ENCODE measurements around the gene HSFX1.
"Not testable (repeated sequence)": the region's sequence is repeated elsewhere in the genome, so short reads cannot be mapped to it uniquely, and the experiment has no call there.

Gene HSFX1, protein sequence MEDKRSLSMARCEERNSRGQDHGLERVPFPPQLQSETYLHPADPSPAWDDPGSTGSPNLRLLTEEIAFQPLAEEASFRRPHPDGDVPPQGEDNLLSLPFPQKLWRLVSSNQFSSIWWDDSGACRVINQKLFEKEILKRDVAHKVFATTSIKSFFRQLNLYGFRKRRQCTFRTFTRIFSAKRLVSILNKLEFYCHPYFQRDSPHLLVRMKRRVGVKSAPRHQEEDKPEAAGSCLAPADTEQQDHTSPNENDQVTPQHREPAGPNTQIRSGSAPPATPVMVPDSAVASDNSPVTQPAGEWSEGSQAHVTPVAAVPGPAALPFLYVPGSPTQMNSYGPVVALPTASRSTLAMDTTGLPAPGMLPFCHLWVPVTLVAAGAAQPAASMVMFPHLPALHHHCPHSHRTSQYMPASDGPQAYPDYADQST
- total RNA-seq, result 0 to 0.11 (median 0) reads per million in 17 experiments

DNA sequence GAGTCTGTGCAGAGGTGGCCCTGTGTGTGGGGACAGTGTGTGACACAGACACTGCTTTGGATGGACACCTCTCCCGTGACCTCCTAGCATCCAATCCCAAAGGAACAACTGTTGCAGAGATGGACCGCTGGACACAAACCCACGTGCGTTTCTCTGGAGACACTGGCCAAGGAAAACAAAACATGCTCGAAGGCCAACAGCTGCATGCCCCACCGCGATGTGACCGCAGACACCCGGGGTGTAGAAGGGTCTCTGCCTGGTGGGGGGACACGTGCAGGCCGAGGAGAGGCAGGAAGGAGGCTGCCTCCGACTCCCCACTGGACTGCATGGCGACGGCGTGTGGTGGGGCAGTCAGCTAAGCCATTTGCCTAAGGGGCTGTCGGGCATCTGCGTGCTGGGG is at the start of gene HSFX1:
Gene HSFX1 (plus strand): TSS at position 301 of the 400 bp plus-strand sequence. CDS start 614 bp downstream, outside the sequence.
- not testable (repeated sequence) for DNase-seq

DNA sequence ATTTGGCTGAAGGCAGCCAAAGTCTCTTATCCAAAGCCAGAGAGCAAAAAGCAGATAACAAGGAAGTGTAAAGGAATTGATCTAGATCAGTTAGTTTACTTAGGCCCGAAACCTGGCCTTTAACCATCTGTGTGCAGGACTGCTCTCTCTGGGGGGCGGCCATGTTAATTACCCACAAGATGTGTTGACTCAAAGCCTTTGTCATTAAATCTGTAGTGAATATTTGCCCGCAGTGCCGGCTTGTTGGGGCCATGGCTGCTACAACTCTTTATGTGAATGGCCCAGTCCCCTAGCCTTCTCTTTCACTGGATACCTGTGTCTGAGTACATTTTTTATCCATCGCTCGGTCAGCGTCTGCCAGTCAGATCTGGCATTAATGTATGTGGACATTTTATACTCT is 46.6 kb upstream of the HSFX1 start:
- not testable (repeated sequence) for DNase-seq

DNA sequence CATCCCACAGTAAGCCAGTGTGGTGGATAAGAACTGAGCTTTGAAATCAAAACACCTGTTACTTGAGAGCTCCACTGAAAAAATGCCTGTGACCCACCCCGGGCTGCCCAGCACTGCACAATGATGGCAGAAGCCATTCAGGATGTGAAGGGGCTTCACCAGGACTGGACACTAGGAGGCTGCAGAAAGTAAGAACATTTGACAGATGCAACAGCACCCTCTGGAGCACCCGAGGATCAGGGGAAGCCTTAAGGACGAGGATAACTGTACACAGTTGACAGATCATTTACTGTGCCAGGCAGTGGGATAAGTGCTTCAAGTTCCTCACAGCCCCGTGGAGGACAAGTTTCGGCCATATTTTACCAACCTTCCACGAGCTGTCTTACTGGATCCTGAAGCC is 31.6 kb upstream of the HSFX1 start:
- not testable (repeated sequence) for DNase-seq

DNA sequence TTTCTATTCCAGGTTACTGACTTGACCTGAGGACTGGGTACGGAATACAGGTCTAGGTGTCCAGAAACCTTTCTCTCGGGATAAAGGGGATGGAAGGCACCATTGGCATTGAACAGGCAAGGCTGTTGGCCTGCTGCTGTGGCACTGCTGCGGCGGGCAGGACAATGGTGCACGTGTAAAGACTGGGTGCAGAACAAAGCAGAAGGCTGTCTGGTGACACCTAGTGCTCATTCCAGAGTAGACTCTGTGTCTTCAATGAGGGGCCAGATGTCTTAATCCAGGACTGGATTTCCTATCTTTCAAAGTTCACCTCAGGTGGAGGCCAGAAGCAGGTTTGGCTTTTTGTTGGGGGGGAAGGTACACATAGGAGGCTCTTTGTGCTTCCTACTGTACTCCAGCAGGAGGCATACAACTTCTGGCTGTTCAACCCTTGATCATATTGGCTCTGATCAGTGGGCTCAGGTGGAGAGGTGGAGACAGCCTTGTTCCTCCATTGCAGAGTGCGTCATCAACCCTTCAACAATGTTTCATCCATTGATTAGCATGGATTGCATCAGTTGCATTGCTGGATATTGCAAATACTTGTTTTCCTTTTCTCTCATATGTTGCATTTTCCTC is 27.4 kb upstream of the HSFX1 start:
- not testable (repeated sequence) for DNase-seq

DNA sequence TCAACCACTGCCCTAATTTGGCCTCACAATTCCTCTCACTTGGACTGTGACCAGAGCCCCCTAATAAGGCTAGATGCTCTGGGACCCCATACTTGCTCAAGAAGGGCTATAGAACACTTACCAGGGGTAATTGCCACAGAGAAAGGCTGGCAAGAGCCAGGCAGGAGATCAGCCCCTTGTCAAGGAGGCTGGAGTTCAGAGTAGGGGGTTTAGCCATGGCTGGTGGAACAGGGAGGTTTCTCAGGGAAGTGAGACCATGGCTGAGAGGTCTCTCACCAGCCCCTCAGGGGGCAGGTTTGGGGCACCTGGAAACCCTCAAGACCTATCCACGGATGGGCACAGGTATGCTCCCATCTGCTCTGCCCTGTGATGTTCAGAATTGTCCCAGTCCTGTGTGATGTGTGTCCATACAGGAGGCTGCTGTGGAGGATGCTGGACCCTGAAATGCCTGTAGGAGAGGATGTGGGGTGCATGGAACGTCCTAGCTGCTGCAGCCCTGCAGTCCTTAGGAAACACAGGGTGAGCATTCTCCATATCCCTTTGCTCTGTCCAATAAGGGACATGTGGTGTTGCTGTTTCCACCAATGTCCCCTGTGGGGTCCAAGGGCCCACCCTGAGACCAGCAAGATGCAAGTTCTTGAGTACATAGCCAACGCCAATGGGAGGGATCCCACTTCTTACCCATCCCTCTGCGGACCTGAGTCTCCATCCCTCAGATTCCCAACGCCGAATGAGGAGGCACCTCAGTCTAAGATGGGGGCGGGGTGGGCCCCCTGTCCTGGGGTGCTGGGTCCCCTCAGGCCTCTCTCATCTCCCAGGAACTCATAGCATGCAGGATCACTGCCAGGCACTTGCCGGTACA is 16.4 kb upstream of the HSFX1 start:
- no peak for DNase-seq

DNA sequence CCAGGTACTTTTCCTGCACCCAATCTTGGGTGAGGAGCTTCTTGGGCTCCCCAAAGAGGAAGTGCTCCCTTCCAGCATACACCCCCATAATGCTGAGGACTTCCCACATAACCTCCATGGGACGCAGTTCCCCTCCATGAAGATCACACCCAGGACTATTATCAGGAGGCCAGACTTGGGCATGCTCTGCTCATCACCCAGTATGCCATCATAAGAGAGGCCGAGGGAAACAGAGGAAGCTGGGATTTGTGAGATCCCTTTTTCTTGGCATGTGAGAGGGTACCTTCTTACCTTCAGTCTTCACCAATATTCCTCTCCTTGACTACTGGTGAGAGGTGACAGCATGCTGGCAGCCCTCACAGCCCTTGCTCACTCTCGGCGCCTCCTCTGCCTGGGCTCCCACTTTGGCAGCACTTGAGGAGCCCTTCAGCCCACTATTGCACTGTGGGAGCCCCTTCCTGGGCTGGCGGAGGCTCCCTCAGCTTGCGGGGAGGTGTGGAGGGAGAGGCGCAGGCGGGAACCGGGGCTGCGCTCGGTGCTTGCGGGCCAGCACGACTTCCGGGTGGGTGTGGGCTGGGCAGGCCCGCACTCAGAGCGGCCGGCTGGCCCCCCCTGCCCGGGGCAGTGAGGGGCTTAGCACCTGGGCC is 15.7 kb upstream of the HSFX1 start:
- no peak for DNase-seq

DNA sequence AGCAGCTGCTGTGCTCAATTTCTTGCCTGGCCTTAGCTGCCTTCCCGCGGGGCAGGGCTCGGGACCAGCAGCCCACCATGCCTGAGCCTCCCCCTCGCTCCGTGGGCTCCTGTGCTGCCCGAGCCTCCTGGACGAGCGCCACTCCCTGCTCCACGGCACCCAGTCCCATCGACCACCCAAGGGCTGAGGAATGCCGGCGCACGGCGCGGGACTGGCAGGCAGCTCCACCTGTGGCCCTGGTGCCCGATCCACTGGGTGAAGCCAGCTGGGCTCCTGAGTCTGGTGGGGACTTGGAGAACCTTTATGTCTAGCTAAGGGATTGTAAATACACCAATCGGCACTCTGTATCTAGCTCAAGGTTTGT is 15.2 kb upstream of the HSFX1 start:
- DNase-seq, result not testable (repeated sequence)

DNA sequence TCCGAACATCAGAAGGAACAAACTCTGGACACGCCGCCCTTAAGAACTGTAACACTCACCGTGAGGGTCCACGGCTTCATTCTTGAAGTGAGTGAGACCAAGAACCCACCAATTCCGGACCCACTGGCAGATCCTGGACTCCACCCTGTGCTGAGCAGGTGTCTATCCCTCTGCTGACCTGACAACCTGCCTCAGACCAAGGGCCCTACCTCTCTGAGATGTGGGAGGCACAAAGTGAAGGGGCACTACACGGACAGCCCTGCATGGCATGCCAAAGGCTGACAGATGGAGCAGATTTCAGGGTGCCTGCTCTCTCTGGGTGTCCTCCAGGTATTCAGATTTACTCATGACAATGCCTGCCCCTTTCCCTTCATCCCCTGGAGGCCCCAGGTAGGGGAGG is 14.0 kb upstream of the HSFX1 start:
- DNase-seq, result no peak

DNA sequence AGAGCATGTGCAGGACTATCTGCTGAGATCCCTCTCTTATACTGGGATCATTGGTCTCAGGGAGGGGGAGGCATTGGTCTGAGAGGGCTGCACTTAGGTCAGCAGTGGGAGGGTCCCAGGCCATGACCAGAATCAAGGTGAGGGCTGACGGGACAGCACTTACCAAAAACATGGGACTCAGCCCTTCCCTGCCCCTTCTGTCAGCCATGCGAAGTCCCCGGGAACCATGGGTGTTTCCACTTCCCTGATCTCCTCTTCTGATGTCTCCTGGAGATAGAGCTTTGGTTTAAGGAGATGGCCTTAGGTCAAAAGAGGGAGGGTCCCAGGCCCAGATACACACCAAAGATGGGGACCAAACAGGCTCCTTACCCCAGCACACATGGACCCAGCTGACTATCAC is 12.9 kb upstream of the HSFX1 start:
- no peak for DNase-seq

DNA sequence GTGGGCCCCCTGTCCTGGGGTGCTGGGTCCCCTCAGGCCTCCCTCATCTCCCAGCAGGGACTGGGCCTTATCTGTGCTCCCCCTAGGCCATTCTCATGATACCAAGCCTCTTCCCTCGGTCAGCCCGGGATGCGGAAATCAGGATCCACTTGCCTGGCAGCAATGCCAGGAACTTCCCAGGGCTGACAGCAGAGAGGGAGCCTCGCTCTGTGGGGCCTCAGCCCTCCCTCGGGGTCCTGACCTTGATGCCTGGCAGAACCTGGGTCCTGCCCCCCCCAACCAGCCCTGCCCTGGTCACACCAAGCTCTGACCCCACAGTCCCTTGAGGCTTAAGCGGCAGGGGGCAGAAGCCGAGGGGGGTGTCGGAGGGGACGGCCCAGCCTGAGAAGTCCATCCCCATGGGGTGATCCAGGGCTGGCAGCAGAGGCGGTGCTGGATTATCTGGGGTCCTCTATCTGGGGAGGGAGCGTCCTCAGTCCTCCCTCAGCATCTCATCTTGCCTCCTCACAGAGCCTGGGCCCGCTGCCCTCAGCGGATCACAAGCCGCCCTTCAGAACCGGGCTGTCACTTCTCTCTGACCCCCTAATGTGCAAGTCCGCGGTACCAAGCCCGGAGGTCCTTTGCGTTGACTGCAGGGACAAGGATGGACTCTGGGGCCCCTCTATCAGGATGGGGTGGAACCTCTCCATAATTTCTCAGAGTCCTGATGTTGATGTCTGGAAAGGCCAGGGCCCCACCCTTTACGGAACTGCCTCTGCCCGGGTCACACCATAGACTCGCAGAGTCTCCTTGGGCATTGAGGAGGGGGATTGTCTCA is 11.8 kb upstream of the HSFX1 start:
- not testable (repeated sequence) for DNase-seq

DNA sequence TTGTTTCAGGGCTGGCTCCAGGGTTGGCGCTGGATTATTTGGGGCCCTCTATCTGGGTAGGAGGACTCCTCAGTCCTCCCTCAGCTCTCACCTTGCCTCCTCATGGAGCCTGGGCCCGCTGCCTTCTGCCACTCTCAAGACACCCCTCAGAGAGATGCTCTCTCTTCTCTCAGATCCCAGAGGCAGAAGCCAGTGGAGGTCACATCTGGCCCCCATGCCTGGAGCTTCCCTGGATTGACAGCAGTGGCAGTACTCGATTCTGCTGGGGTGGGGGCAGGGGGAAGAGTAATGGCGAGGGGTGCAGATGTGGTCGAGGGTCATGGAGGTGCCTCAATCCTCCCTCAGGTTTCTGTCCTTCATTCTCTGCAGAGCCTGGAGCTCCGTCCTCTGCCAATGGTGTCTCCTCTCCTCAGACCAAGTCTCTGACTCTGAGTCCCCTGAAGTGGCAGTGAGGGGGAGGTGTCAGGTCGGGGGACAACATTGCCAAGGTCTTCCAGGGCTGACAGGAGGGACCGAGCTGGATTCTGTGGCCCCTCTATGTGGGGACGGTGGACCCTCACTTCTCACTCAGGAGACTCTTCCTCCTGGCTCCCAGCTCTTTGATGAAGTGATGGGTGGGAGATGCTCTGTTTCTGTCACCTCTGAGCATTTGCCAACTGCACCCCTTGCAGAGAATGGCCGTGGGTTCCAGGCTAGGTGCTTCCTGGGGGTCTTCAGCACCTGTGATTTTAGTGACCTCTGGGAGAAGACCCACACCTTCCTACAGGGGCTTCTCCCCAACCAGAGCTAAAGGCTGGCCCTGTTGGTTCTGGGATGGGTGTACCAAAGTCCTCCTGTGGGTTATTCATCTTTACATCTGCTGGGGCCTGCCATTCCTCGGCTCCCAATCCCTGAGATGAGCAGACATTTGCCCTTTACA is 10.9 kb upstream of the HSFX1 start:
- DNase-seq, result no peak

DNA sequence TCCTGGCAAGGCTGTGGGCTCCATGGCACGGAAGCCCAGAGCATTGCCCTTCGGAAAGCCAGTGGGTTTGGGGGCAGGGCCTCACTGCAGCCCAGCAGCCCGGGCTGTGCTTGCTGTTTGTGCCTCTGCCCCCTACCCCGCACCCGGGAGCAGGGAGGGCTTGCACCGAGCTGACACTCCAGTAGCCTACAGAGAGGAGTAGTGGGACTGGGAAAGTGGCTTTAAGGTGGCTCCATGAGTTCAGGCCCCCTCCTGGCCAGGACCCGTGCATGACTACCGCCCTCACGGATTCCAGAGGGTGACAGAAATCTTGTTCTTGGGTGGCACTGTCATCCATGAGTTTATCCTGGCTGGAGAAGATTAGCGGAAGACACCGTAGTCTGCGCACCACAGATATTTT is 3.5 kb upstream of the HSFX1 start:
- DNase-seq, result not testable (repeated sequence)

DNA sequence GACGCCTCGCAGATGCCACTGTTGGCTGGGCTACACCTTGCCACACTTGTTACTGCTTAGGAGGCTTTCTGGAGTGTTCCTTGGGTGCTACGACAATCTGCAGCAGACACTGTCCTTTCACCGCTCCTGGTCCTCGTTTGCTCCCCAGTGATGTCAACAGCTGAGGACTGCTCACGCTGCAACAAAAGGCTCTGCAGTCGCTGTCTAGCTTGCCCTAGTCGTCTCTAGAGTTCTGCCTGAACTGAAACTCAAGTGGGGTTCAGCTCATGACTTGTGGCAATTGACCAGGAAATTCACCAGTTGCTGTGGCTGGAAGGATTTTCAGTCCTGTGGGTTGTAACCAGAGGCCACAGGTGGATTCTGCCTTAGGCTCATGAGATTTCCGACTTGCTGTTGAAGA is 842 bp upstream of the HSFX1 start:
- not testable (repeated sequence) for DNase-seq

DNA sequence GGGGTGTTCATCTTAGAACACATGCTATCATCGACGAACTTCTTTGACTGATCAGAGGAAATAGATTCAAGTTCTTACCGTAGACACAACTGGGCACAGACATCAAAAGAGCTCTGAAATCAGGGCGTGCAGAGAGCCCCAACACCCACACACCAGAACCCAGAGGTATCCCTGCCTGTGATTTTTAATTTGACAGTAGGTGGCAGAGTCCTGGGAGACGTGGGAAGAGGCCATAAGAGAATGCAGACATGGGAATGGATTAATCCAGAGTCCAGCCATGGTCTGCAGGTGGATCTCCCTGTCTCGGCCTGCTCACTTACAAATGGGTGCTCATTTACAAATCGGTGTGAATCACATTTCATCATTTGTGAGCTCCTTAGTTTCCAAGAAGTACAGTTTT is 4.1 kb downstream of the HSFX1 start:
- not testable (repeated sequence) for DNase-seq

DNA sequence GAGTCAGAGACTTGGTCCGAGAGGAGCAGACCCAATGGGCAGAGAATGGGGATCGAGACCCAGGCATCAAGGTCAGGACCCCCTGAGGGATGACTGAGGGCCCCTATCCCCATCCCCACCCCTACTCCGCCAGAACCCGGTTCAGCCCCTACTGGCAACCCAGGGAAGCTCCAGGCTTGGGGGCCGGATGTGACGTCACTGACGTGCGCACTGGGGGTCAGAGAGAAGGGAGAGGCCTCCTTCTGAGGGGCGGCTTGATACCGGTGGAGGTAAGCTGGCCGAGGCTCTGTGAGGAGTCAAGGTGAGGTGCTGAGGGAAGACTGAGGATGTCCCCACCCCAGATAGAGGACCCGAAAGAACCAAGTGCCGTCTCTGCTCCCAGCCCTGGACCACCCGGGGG is 7.9 kb downstream of the HSFX1 start, which contains the start of gene MAGEA9:
Gene MAGEA9 (plus strand): TSS at position 204 of the 400 bp plus-strand sequence. CDS start 4,281 bp downstream, outside the sequence.
- not testable (repeated sequence) for DNase-seq

DNA sequence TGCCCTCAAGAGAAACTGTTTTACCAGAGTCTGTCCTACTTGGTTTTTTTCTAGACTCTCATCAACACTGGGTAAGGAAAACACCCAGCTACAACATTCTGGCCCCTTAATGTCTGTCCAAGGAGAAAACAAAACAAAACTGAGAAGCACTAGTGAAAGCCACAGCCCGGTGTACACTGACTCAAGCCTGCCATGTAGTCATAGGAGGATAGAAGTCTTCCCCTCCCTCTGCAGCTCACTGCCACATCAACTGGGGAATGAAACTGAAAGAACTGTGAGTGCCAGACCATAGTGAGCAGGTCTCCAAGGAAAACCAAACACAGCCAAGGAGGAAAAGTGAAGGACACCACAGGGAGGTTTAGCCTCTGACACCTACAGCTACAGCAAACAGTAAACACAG is 21.7 kb downstream of the HSFX1 start:
- DNase-seq, result not testable (repeated sequence)

DNA sequence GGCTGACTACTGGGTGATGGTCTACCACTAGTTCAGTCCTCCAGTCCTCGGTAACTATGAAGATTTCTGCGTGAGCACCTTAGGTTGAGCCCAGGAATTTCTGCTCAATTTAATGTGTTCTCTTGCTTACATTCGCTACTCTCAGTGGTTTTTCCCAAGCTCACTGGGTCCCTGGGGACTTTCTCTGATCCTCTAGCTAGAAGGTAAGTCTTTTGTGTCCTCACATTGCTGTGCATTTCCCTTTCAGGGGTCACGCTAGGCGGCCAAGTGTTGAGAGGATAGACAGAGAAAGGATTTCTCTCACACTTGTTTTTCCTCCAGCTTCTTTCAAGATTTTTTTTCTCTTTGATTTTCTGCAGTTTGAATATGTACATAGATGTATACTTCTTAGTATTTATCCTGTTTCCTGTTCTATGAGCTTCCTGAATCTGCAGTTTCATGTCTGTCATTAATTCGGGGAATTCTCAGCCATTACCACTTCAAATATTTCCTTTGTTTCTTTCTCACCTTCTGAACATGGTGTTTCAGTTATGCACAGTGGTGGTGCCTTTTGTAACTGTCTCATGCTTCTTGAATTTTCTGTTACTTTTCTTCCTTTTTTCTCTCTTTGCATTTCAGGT is 25.3 kb downstream of the HSFX1 start:
- no peak for DNase-seq

DNA sequence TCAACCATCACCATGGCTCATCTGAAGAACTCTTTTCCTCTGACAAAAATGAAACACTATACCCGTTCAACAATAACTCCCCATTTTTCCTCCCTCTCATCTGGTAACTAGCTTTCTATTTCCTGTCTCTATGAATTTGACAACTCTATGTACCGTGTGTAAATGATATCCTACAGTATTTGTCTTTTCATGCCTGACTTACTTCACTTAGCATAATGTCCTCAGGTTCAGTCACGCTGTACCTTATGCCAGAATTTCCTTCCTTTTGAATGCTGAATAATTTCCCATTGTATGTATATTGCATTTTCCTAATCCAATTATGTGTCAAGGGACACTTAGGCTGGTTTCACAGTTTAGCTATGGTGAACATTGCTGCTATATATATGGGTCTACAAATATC is 26.1 kb downstream of the HSFX1 start:
- no peak for DNase-seq

DNA sequence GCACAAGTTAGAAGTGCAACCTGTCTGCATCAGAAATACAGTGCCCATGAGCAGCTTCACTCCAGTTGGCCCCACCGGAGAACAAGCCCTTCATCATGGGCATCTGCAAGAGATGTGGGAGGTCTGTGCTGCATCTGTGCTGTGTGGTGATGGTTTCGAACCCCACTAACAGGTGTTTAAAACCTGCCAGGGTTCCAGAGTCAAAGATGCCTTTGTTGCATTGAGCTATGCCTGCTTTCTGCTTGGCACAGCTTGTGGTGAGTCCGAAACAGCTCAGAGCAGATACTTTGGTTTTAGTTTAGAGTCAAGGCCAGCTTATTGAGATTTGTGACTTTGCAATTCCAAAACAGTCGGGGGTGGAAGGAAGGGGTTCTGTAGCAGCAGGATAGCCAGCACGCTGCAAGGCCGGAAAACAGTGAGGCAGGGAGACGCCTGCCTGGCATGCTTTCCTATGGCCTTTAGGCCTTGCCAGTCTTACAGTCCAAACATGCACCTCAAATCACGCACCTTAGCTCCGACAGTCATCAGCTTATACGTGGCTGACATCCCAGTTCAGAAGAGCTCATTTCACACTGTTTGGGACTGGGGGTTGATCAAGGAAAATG is 29.7 kb downstream of the HSFX1 start:
- no peak for DNase-seq

DNA sequence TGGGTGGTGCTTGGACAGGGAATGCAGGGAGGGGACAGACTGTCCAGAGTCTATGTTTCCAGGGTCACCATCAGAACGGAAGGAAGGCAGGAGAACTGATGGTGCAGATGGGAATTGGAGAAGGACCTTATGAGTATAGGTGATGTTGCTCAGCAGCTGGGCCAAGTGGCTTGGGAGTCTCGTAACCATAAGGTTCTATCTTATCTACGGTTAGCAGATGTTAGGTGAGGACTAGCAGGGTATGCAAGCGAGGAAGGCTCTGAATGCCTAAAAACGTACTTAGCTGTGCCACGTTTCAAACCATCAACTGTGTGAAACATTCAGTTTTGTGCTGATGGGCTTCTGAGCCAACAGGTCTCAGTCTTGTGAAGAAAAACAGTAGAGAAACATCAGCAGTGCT is 30.2 kb downstream of the HSFX1 start:
- no peak for DNase-seq

Data from suppressor macrophage (primary cell).